Activated T-cell treated with anti-CD3 and anti-CD28 coated beads for 4 hours (primary cell): ENCODE data around the gene C16orf87.
A peak's percentile ranks its signal among the peaks of the same experiment; 100 is the strongest.

Experiments
- DNase-seq: peaks from one replicate; pipeline ENCODE4 v3.0.0-alpha.2; 2020

Gene C16orf87

GRCh38 chr16:46843898-46844642 is 13.1 kb upstream of the C16orf87 start:
- DNase-seq: no peak

- no peak for DNase-seq
Measured at GRCh38 chr16:46842192-46842895, 11.4 kb upstream of the C16orf87 start.

GRCh38 chr16:46839986-46840443 is 9.0 kb upstream of the C16orf87 start:
- DNase-seq: no peak

GRCh38 chr16:46836534-46837530 is 5.9 kb upstream of the C16orf87 start:
- no peak for DNase-seq

GRCh38 chr16:46833460-46833800 is 2.5 kb upstream of the C16orf87 start:
- no peak for DNase-seq

- no peak for DNase-seq
Measured at GRCh38 chr16:46832757-46833459, 1.9 kb upstream of the C16orf87 start.

GRCh38 chr16:46830417-46830901 is 521 bp downstream of the C16orf87 start:
- peak; percentile 9 for DNase-seq

GRCh38 chr16:46828943-46829342 is 2.0 kb downstream of the C16orf87 start:
- DNase-seq: no peak

GRCh38 chr16:46828292-46828691 is 2.7 kb downstream of the C16orf87 start:
- DNase-seq: no peak

GRCh38 chr16:46826631-46827030 is 4.3 kb downstream of the C16orf87 start:
- DNase-seq: no peak

- DNase-seq: no peak
Measured at GRCh38 chr16:46822270-46822669, 8.7 kb downstream of the C16orf87 start.

GRCh38 chr16:46817961-46818360 is 13.0 kb downstream of the C16orf87 start:
- DNase-seq: no peak

- no peak for DNase-seq
Measured at GRCh38 chr16:46814790-46815189, 16.2 kb downstream of the C16orf87 start.

GRCh38 chr16:46813611-46814010 is 17.4 kb downstream of the C16orf87 start:
- DNase-seq: no peak

GRCh38 chr16:46812781-46813540 is 18.0 kb downstream of the C16orf87 start:
- DNase-seq: no peak

- no peak for DNase-seq
Measured at GRCh38 chr16:46811682-46812081, 19.3 kb downstream of the C16orf87 start.

GRCh38 chr16:46808997-46809396 is 22.0 kb downstream of the C16orf87 start:
- DNase-seq: no peak

- DNase-seq: no peak
Measured at GRCh38 chr16:46807336-46807735, 23.6 kb downstream of the C16orf87 start.

- DNase-seq: no peak
Measured at GRCh38 chr16:46803373-46803772, 27.6 kb downstream of the C16orf87 start.

GRCh38 chr16:46801428-46802049 is 29.4 kb downstream of the C16orf87 start:
- DNase-seq: no peak

GRCh38 chr16:46800494-46800893 is 30.5 kb downstream of the C16orf87 start:
- no peak for DNase-seq
